ENCODE results near the gene LAMB4.

Gene LAMB4

GRCh38 chr7:108112683-108113082 is 17.5 kb downstream of the LAMB4 start:
- WGBS, 2 experiments: 82 to 91% methylated on average over 2 of the region's 2 CpGs
- no peaks in the 10 kb centered on the region for H3K4me1 ChIP-seq (ENCODE audit: control insufficient read depth, insufficient read depth, low read length)
- H3K27me3 ChIP-seq (ENCODE audit: control insufficient read depth, insufficient read depth, low read length, poor library complexity, severe bottlenecking): no peaks in the 10 kb centered on the region
- no peak overlapping the region for H3K27ac ChIP-seq (ENCODE audit: insufficient read depth, low read depth, low read length, poor library complexity, severe bottlenecking)
- H3K9me3 ChIP-seq (ENCODE audit: control insufficient read depth, low read length): no peaks in the 10 kb centered on the region
- no peak overlapping the region for H3K4me3 ChIP-seq (ENCODE audit: insufficient read depth, low read depth, low read length)
- H3K36me3 ChIP-seq (ENCODE audit: control insufficient read depth, insufficient read depth, low read length): no peaks in the 10 kb centered on the region

DNA sequence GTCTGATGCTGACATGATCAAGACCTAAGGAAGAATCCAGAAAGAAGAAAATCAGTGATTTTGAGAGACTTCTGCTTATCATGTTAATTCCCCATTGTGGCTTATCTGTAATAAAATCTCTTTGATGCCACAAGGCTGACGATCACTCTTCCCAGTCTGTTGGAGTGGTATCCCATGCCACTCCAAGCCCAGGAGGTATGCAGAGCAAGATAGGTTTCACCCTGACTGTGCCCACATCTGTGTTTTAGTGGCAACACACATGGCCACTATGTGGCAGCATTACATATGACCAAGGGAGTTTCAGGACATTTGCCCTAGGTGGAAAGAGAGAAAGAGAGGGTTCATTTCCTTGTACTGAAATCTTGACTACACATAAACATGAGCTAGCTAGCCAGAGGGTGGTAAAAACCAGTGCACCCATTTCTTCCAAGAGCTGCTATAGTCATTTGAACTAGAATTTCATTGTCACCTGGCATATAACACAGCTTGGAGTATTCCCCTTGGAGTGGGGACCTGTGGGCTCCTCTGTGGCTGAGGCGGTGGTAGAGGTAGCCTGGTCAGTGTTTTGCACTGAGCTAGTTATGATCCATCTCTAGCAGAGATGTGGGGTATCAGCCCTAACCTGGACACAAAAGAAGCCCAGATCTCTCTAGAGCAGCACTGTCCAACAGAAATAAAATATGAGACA is 20.8 kb downstream of the LAMB4 start:
- Histone ChIP-seq H3K27ac (ENCODE audit: insufficient read depth, low read depth, low read length, poor library complexity, severe bottlenecking) (no peak overlapping the region), H3K9me3 (ENCODE audit: control insufficient read depth, low read length) (no peaks in the 10 kb centered on the region), H3K36me3 (ENCODE audit: control insufficient read depth, insufficient read depth, low read length) (no peaks in the 10 kb centered on the region), H3K4me3 (ENCODE audit: insufficient read depth, low read depth, low read length) (no peak overlapping the region), H3K27me3 (ENCODE audit: control insufficient read depth, insufficient read depth, low read length, poor library complexity, severe bottlenecking) (no peaks in the 10 kb centered on the region), H3K4me1 (ENCODE audit: control insufficient read depth, insufficient read depth, low read length) (no peaks in the 10 kb centered on the region)
- 87 to 95% methylated on average over 2 of the region's 2 CpGs for WGBS, 2 experiments

GRCh38 chr7:108108131-108108530 is 22.0 kb downstream of the LAMB4 start:
- H3K4me3 ChIP-seq (ENCODE audit: insufficient read depth, low read depth, low read length): no peak overlapping the region
- no peaks in the 10 kb centered on the region for H3K27me3 ChIP-seq (ENCODE audit: control insufficient read depth, insufficient read depth, low read length, poor library complexity, severe bottlenecking)
- no peaks in the 10 kb centered on the region for H3K36me3 ChIP-seq (ENCODE audit: control insufficient read depth, insufficient read depth, low read length)
- no peak overlapping the region for H3K27ac ChIP-seq (ENCODE audit: insufficient read depth, low read depth, low read length, poor library complexity, severe bottlenecking)
- H3K4me1 ChIP-seq (ENCODE audit: control insufficient read depth, insufficient read depth, low read length): no peaks in the 10 kb centered on the region
- H3K9me3 ChIP-seq (ENCODE audit: control insufficient read depth, low read length): no peaks in the 10 kb centered on the region

DNA sequence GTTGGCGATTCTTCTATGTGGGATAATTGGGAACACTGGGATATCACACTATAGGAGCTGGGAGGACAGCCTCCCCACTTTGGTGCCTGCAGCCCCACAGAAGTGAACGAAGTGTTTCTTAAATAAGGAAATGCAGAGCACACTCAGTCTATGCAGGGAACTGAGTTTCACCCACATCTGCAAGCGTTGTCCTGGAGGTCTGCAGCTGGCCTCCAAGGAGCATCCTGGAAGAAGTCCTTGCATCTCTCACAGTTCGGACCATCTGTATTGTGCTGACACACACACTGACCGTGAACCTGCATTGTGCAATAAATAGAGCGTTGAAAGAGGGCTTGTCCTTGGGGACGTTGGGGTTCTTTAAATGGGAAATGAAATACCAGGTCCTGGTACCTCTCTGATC is 25.8 kb downstream of the LAMB4 start:
- no peaks in the 10 kb centered on the region for H3K4me1 ChIP-seq (ENCODE audit: control insufficient read depth, insufficient read depth, low read length)
- H3K4me3 ChIP-seq (ENCODE audit: insufficient read depth, low read depth, low read length): no peak overlapping the region
- no peak overlapping the region for H3K27ac ChIP-seq (ENCODE audit: insufficient read depth, low read depth, low read length, poor library complexity, severe bottlenecking)
- H3K9me3 ChIP-seq (ENCODE audit: control insufficient read depth, low read length): no peaks in the 10 kb centered on the region
- no peaks in the 10 kb centered on the region for H3K27me3 ChIP-seq (ENCODE audit: control insufficient read depth, insufficient read depth, low read length, poor library complexity, severe bottlenecking)
- no peaks in the 10 kb centered on the region for H3K36me3 ChIP-seq (ENCODE audit: control insufficient read depth, insufficient read depth, low read length)
- WGBS, 2 experiments: 93 to 96% methylated on average over 7 of the region's 7 CpGs

DNA sequence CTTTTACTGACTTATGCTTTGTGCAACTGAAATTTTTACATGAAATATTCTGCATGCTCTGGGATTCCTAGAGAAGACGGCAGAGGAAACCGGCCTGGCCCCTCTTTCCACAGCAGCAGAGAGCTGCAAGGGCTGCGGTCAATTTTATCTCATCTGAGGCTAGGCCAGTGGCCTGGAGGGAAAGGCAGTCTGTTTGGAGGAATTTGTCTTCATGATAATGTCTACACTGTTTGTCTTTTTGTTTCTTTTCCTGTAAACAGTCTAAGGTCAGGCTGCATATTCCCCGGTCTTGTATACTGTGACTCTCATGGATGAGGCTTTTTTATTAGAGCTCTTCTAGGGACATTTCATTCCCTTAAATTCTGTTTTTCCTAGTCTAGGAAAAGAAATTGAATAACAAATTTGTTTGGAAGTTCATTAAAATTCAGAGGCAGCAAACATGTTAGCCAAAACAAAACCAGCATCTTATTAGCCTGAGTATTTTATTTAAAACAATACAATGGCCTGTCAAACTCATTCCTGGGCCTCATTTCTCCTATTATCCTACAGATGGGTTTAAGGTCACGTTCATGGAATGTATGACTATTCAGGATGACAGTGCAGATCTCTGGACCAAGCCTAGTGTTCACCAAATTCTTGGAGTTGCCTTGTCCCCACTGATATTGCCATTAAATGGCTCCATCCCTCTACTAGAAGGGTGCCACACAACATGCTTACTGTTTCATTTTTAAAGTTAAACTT is 26.4 kb downstream of the LAMB4 start:
- Histone ChIP-seq H3K27me3 (ENCODE audit: control insufficient read depth, insufficient read depth, low read length, poor library complexity, severe bottlenecking) (no peaks in the 10 kb centered on the region), H3K4me3 (ENCODE audit: insufficient read depth, low read depth, low read length) (no peak overlapping the region), H3K4me1 (ENCODE audit: control insufficient read depth, insufficient read depth, low read length) (no peaks in the 10 kb centered on the region), H3K36me3 (ENCODE audit: control insufficient read depth, insufficient read depth, low read length) (no peaks in the 10 kb centered on the region), H3K27ac (ENCODE audit: insufficient read depth, low read depth, low read length, poor library complexity, severe bottlenecking) (no peak overlapping the region), H3K9me3 (ENCODE audit: control insufficient read depth, low read length) (no peaks in the 10 kb centered on the region)
- WGBS, 2 experiments: 90 to 96% methylated on average over 5 of the region's 5 CpGs

- Histone ChIP-seq H3K36me3 (ENCODE audit: control insufficient read depth, insufficient read depth, low read length) (no peaks in the 10 kb centered on the region), H3K27me3 (ENCODE audit: control insufficient read depth, insufficient read depth, low read length, poor library complexity, severe bottlenecking) (no peaks in the 10 kb centered on the region), H3K9me3 (ENCODE audit: control insufficient read depth, low read length) (no peaks in the 10 kb centered on the region), H3K4me3 (ENCODE audit: insufficient read depth, low read depth, low read length) (no peak overlapping the region), H3K4me1 (ENCODE audit: control insufficient read depth, insufficient read depth, low read length) (no peaks in the 10 kb centered on the region), H3K27ac (ENCODE audit: insufficient read depth, low read depth, low read length, poor library complexity, severe bottlenecking) (no peak overlapping the region)
- WGBS, 2 experiments: 92 to 93% methylated on average over 20 of the region's 20 CpGs
These were observed 27.4 kb downstream of the LAMB4 start for GRCh38 chr7:108102671-108103312.

- Histone ChIP-seq H3K9me3 (ENCODE audit: control insufficient read depth, low read length) (no peaks in the 10 kb centered on the region), H3K4me3 (ENCODE audit: insufficient read depth, low read depth, low read length) (no peak overlapping the region)
- 93 to 95% methylated on average over 3 of the region's 3 CpGs for WGBS, 2 experiments
These were observed 28.4 kb downstream of the LAMB4 start for GRCh38 chr7:108101759-108102158.

DNA sequence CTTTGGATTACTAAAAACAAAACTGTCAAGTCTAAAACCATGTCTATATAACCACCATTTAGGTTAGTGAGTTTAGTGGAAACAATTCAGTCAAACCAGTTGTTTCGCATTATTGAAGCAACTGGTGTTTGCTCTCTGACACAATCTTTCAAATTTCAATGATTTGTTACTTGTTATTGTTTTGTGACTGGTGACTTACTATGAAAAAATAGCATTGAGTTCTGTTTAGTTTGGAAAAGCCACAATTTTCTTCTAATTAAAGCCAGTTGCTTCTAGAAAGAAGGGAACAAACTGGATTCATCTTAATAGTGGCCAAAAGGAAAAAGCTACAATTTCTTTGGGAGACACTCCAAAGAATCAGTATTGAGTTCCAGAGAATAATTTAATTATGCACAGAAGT is 30.4 kb downstream of the LAMB4 start:
- Histone ChIP-seq H3K4me1 (ENCODE audit: control insufficient read depth, insufficient read depth, low read length) (no peaks in the 10 kb centered on the region), H3K4me3 (ENCODE audit: insufficient read depth, low read depth, low read length) (no peak overlapping the region), H3K9me3 (ENCODE audit: control insufficient read depth, low read length) (no peaks in the 10 kb centered on the region), H3K36me3 (ENCODE audit: control insufficient read depth, insufficient read depth, low read length) (no peaks in the 10 kb centered on the region), H3K27ac (ENCODE audit: insufficient read depth, low read depth, low read length, poor library complexity, severe bottlenecking) (no peak overlapping the region), H3K27me3 (ENCODE audit: control insufficient read depth, insufficient read depth, low read length, poor library complexity, severe bottlenecking) (no peaks in the 10 kb centered on the region)
- WGBS, 2 experiments: 92 to 100% methylated on average over 1 of the region's 1 CpG

More at GRCh38 chr7:108101759-108102158, 28.4 kb downstream of the LAMB4 start:
- H3K27me3 ChIP-seq (ENCODE audit: control insufficient read depth, insufficient read depth, low read length, poor library complexity, severe bottlenecking): no peaks in the 10 kb centered on the region
- no peak overlapping the region for H3K27ac ChIP-seq (ENCODE audit: insufficient read depth, low read depth, low read length, poor library complexity, severe bottlenecking)
- no peaks in the 10 kb centered on the region for H3K4me1 ChIP-seq (ENCODE audit: control insufficient read depth, insufficient read depth, low read length)
- no peaks in the 10 kb centered on the region for H3K36me3 ChIP-seq (ENCODE audit: control insufficient read depth, insufficient read depth, low read length)

- H3K27me3 ChIP-seq (ENCODE audit: control insufficient read depth, insufficient read depth, low read length, poor library complexity, severe bottlenecking): no peaks in the 10 kb centered on the region
- H3K4me3 ChIP-seq (ENCODE audit: insufficient read depth, low read depth, low read length): no peak overlapping the region
- H3K36me3 ChIP-seq (ENCODE audit: control insufficient read depth, insufficient read depth, low read length): no peaks in the 10 kb centered on the region
- H3K27ac ChIP-seq (ENCODE audit: insufficient read depth, low read depth, low read length, poor library complexity, severe bottlenecking): no peak overlapping the region
- H3K4me1 ChIP-seq (ENCODE audit: control insufficient read depth, insufficient read depth, low read length): no peaks in the 10 kb centered on the region
- WGBS, 2 experiments: 90 to 93% methylated on average over 7 of the region's 7 CpGs
- H3K9me3 ChIP-seq (ENCODE audit: control insufficient read depth, low read length): no peaks in the 10 kb centered on the region
These were observed 32.5 kb downstream of the LAMB4 start for GRCh38 chr7:108097703-108098102.

GRCh38 chr7:108096996-108097395 is 33.2 kb downstream of the LAMB4 start:
- no peaks in the 10 kb centered on the region for H3K27me3 ChIP-seq (ENCODE audit: control insufficient read depth, insufficient read depth, low read length, poor library complexity, severe bottlenecking)
- H3K9me3 ChIP-seq (ENCODE audit: control insufficient read depth, low read length): no peaks in the 10 kb centered on the region
- H3K36me3 ChIP-seq (ENCODE audit: control insufficient read depth, insufficient read depth, low read length): no peaks in the 10 kb centered on the region
- WGBS, 2 experiments: 95 to 99% methylated on average over 4 of the region's 4 CpGs
- H3K4me1 ChIP-seq (ENCODE audit: control insufficient read depth, insufficient read depth, low read length): no peaks in the 10 kb centered on the region
- no peak overlapping the region for H3K27ac ChIP-seq (ENCODE audit: insufficient read depth, low read depth, low read length, poor library complexity, severe bottlenecking)
- no peak overlapping the region for H3K4me3 ChIP-seq (ENCODE audit: insufficient read depth, low read depth, low read length)

All from ectodermal cell (in vitro differentiated cells).